ENCODE measurements around the gene SGMS1.

DNA sequence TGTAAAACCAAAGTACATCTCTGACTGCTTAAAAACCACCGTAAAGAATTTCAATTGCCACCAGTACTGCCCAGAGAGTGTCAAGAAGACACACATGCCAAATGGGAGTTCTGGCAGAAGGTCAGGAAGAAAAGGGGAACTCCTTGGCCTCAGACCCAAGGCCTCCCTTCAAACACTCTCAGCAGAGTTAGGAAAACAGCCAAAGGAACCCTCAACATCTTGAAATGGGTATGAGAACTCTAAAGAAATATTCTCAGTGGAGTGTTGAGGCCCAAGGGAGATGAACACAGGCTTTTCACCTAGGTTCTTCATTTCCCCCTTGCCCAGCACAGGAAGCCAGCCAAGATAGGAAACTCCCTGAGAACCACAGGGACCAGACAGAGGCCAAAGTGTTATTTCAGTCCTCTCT lies 276.4 kb downstream of the SGMS1 start:
- TF ChIP-seq, protein P1, sequence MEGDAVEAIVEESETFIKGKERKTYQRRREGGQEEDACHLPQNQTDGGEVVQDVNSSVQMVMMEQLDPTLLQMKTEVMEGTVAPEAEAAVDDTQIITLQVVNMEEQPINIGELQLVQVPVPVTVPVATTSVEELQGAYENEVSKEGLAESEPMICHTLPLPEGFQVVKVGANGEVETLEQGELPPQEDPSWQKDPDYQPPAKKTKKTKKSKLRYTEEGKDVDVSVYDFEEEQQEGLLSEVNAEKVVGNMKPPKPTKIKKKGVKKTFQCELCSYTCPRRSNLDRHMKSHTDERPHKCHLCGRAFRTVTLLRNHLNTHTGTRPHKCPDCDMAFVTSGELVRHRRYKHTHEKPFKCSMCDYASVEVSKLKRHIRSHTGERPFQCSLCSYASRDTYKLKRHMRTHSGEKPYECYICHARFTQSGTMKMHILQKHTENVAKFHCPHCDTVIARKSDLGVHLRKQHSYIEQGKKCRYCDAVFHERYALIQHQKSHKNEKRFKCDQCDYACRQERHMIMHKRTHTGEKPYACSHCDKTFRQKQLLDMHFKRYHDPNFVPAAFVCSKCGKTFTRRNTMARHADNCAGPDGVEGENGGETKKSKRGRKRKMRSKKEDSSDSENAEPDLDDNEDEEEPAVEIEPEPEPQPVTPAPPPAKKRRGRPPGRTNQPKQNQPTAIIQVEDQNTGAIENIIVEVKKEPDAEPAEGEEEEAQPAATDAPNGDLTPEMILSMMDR (IDR thresholded peaks at IDR 0.05; ENCODE audit: low read depth, low read length, poor library complexity, severe bottlenecking), result no peak
- TF ChIP-seq EZH2phosphoT487 (IDR thresholded peaks at IDR 0.05; ENCODE audit: borderline replicate concordance, low read length), result no peak

All from DOHH2 (cell line).